HepG2 (cell line): Measurements from ENCODE around the gene PFDN5. TPM values are rescaled to one million over a fixed set of nuclear protein-coding genes. Genes with fewer than 3 reads are reported as not detected.

ENCODE experiments used
- ATF2 ChIP-seq: sonication (generic); formaldehyde crosslinking; IDR thresholded peaks from 2 replicates; pipeline ENCODE4 v1.4.0; 2020; ENCODE audit warnings: missing genetic modification reagents
- ATF7 ChIP-seq, 2 experiments: fragments of 450-650 bp in 1 of 2; sonication (generic) in 1 of 2; formaldehyde crosslinking in 1 of 2; IDR thresholded peaks; 2 replicates each; pipeline versions ENCODE4 v1.4.0 to v1.6.1; 2016 to 2020; ENCODE audit warnings: antibody characterized with exemption in 1 of 2, mild to moderate bottlenecking in 1 of 2, missing genetic modification reagents in 1 of 2
- GTF3A ChIP-seq: sonication (generic); formaldehyde crosslinking; conservative IDR thresholded peaks from 2 replicates; pipeline ENCODE4 v1.4.0; 2020; ENCODE audit warnings: mild to moderate bottlenecking, missing genetic modification reagents
- HDAC2 ChIP-seq: sonication (generic); formaldehyde crosslinking; IDR thresholded peaks from 2 replicates; pipeline ENCODE4 v1.4.0; 2020; ENCODE audit warnings: missing genetic modification reagents
- LRRFIP1 ChIP-seq: sonication (generic); formaldehyde crosslinking; conservative IDR thresholded peaks from 2 replicates; pipeline ENCODE4 v1.4.0; 2020; ENCODE audit warnings: missing genetic modification reagents
- MAZ ChIP-seq, 2 experiments: sonication (generic) in 1 of 2; formaldehyde crosslinking in 1 of 2; IDR thresholded peaks; 2 replicates each; pipeline versions ENCODE4 v1.5.0 to v1.6.1; 2012 to 2020; ENCODE audit warnings: low read depth in 2 of 2, mild to moderate bottlenecking in 2 of 2, borderline replicate concordance in 1 of 2, improper control_type of control experiment in 1 of 2, low read length in 1 of 2, missing genetic modification reagents in 1 of 2, moderate library complexity in 1 of 2
- NFE2 ChIP-seq: sonication (generic); formaldehyde crosslinking; IDR thresholded peaks from 2 replicates; pipeline ENCODE4 v1.4.0; 2020; ENCODE audit warnings: missing genetic modification reagents
- NR3C1 ChIP-seq: sonication (generic); formaldehyde crosslinking; IDR thresholded peaks from 2 replicates; pipeline ENCODE4 v1.4.0; 2020; ENCODE audit warnings: missing genetic modification reagents
- POLR2AphosphoS5 ChIP-seq: IDR thresholded peaks from 2 replicates; pipeline ENCODE4 v1.6.1; 2012; ENCODE audit warnings: low read depth, low read length
- SIX1 ChIP-seq: sonication (generic); formaldehyde crosslinking; IDR thresholded peaks from 2 replicates; pipeline ENCODE4 v1.4.0; 2020; ENCODE audit warnings: missing genetic modification reagents, borderline replicate concordance
- SMAD1 ChIP-seq: sonication (generic); formaldehyde crosslinking; IDR thresholded peaks from 2 replicates; pipeline ENCODE4 v1.4.0; 2020; ENCODE audit warnings: missing genetic modification reagents, low read depth, mild to moderate bottlenecking, borderline replicate concordance
- SNRNP70 ChIP-seq: fragments of 200-400 bp; formaldehyde crosslinking; IDR thresholded peaks from 2 replicates; pipeline ENCODE4 v1.6.1; 2017; ENCODE audit warnings: mild to moderate bottlenecking, low read depth, low read length, moderate library complexity
- YEATS4 ChIP-seq: sonication (generic); formaldehyde crosslinking; IDR thresholded peaks from 2 replicates; pipeline ENCODE4 v1.4.0; 2020; ENCODE audit warnings: missing genetic modification reagents, borderline replicate concordance
- ZNF343 ChIP-seq: sonication (generic); formaldehyde crosslinking; IDR thresholded peaks from 2 replicates; pipeline ENCODE4 v1.4.0; 2020; ENCODE audit warnings: mild to moderate bottlenecking, missing genetic modification reagents
- ZNF496 ChIP-seq: sonication (generic); formaldehyde crosslinking; IDR thresholded peaks from 2 replicates; pipeline ENCODE4 v1.8.1; 2023; ENCODE audit warnings: mild to moderate bottlenecking, moderate library complexity, missing genetic modification reagents; ENCODE audit not compliant: insufficient replicate concordance
- ZNF607 ChIP-seq: sonication (generic); formaldehyde crosslinking; IDR thresholded peaks from 2 replicates; pipeline ENCODE4 v1.5.1; 2020; ENCODE audit warnings: missing genetic modification reagents, mild to moderate bottlenecking, borderline replicate concordance
- ZNF710 ChIP-seq: sonication (generic); formaldehyde crosslinking; IDR thresholded peaks from 2 replicates; pipeline ENCODE4 v1.5.0; 2020; ENCODE audit warnings: mild to moderate bottlenecking, missing genetic modification reagents, borderline replicate concordance
- ZNF713 ChIP-seq: sonication (generic); formaldehyde crosslinking; IDR thresholded peaks from 2 replicates; pipeline ENCODE4 v1.4.0; 2020; ENCODE audit warnings: mild to moderate bottlenecking, missing genetic modification reagents
- ZNF766 ChIP-seq: sonication (generic); formaldehyde crosslinking; IDR thresholded peaks from 2 replicates; pipeline ENCODE4 v1.5.0; 2020; ENCODE audit warnings: missing genetic modification reagents, borderline replicate concordance
- ZNF770 ChIP-seq: sonication (generic); formaldehyde crosslinking; IDR thresholded peaks from 2 replicates; pipeline ENCODE4 v1.5.0; 2020; ENCODE audit warnings: mild to moderate bottlenecking, missing genetic modification reagents
- polyA plus RNA-seq, 8 experiments: library from polyadenylated mRNA; depleted of rRNA in 3 of 8; stranded (reverse) in 7 of 8; unstranded in 1 of 8; fragments of >200 nt; fragmentation: Illumina TruSeq in 4 of 8; extraction: Trizol in 4 of 8; gene quantifications; 2 replicates each; pipeline versions ENCODE4 v1.2.1 to v1.2.3, GENCODE V29; 2011 to 2016; ENCODE audit warnings: low read depth in 4 of 8, missing spikeins in 1 of 8, mixed read lengths in 1 of 8; ENCODE audit not compliant: insufficient read depth in 1 of 8
- total RNA-seq, 5 experiments: library from RNA; depleted of rRNA; stranded (reverse); fragments of >200 nt; fragmentation: Illumina TruSeq; extraction: Trizol; gene quantifications; 2 replicates each; pipeline ENCODE4 v1.2.3, GENCODE V29; 2016; ENCODE audit warnings: low read depth in 1 of 5

The PFDN5 gene
- total and polyA plus RNA-seq, 2 of the 13 experiments (the other 11 are each of a cell fraction or from before 2014, with no cell fraction given) = 449 to 462 TPM

- no peak for TF ChIP-seq LRRFIP1
- peak; percentile 69 for TF ChIP-seq HDAC2 (CRISPR knock-in tag)
- no peak for TF ChIP-seq ZNF770
- peak; percentile 90 for TF ChIP-seq ZNF343 (CRISPR knock-in tag)
- TF ChIP-seq ZNF713 (CRISPR knock-in tag) = no peak
- peak; percentile 93 for TF ChIP-seq YEATS4 (CRISPR knock-in tag)
- no peak for TF ChIP-seq SIX1
- no peak for TF ChIP-seq MAZ (IDR thresholded peaks at IDR 0.05; ENCODE audit: borderline replicate concordance, low read depth, low read length)
- peak; percentile 74 for TF ChIP-seq MAZ (CRISPR knock-in tag; IDR thresholded peaks at IDR 0.05; ENCODE audit: low read depth)
- TF ChIP-seq ATF7 (IDR thresholded peaks at IDR 0.05) = no peak
- TF ChIP-seq ATF7 (CRISPR knock-in tag; IDR thresholded peaks at IDR 0.05) = peak; percentile 74
- TF ChIP-seq SNRNP70 = no peak
- TF ChIP-seq ZNF710 = no peak; the same call in 1 of the 2 replicates
- peak; percentile 52; the same call in 1 of the 2 replicates for TF ChIP-seq ZNF607 (CRISPR knock-in tag)
- TF ChIP-seq GTF3A (CRISPR knock-in tag) = peak; percentile 84; the same call in 1 of the 2 replicates
- peak; percentile 49 for TF ChIP-seq ATF2 (CRISPR knock-in tag)
- no peak; the same call in 1 of the 2 replicates for TF ChIP-seq ZNF766 (CRISPR knock-in tag)
- peak; percentile 69 for TF ChIP-seq POLR2AphosphoS5
- TF ChIP-seq ZNF496 = no peak
- TF ChIP-seq NFE2 (CRISPR knock-in tag) = no peak
- TF ChIP-seq NR3C1 = no peak
- no peak; the same call in 1 of the 2 replicates for TF ChIP-seq SMAD1 (CRISPR knock-in tag)
Measured at GRCh38 chr12:53299454-53300180, 4.3 kb downstream of the PFDN5 start, which contains the start of gene MYG1 (continued).
